K562 (cell line): ENCODE data around the gene PPFIA3. TPM values are rescaled to one million over a fixed set of nuclear protein-coding genes. Genes with fewer than 3 reads are reported as not detected.

ENCODE experiments used
- FOXJ3 ChIP-seq: sonication (generic); formaldehyde crosslinking; IDR thresholded peaks from 2 replicates; pipeline ENCODE4 v1.4.0; 2020; ENCODE audit warnings: mild to moderate bottlenecking, missing genetic modification reagents
- JUN ChIP-seq, 2 experiments: sonication (generic) in 1 of 2; formaldehyde crosslinking in 1 of 2; IDR thresholded peaks; 2 replicates each; pipeline versions ENCODE4 v1.6.1 to v1.8.0; 2012 to 2022; ENCODE audit warnings: borderline replicate concordance in 2 of 2, mild to moderate bottlenecking in 2 of 2, improper control_type of control experiment in 1 of 2, low read depth in 1 of 2, low read length in 1 of 2, missing genetic modification reagents in 1 of 2
- LCOR ChIP-seq: sonication (generic); formaldehyde crosslinking; IDR thresholded peaks from 2 replicates; pipeline ENCODE4 v1.8.0; 2022; ENCODE audit warnings: mild to moderate bottlenecking, missing genetic modification reagents
- NFE2 ChIP-seq: IDR thresholded peaks from 2 replicates; pipeline ENCODE4 v1.6.1; 2014; ENCODE audit warnings: antibody characterized with exemption, low read depth
- NUFIP1 ChIP-seq: fragments of 450-650 bp; IDR thresholded peaks from 2 replicates; pipeline ENCODE4 v1.6.1; 2018; ENCODE audit not compliant: partially characterized antibody
- PML ChIP-seq: IDR thresholded peaks from 2 replicates; pipeline ENCODE4 v1.6.1; 2012; ENCODE audit warnings: low read length, inconsistent platforms
- RFX7 ChIP-seq: fragments of 250-450 bp; sonication (Bioruptor Pico); IDR thresholded peaks from 2 replicates; pipeline ENCODE4 v1.5.1; 2021; ENCODE audit warnings: mild to moderate bottlenecking
- SIN3A ChIP-seq, 2 experiments: fragments of 150-350 bp in 1 of 2; IDR thresholded peaks; 2 replicates each; pipeline ENCODE4 v1.6.1; 2011 to 2016; ENCODE audit warnings: borderline replicate concordance in 2 of 2, low read depth in 2 of 2, low read length in 2 of 2, mild to moderate bottlenecking in 2 of 2, moderate library complexity in 2 of 2; ENCODE audit not compliant: control insufficient read depth in 1 of 2
- TEAD4 ChIP-seq, 2 experiments: sonication (generic) in 1 of 2; formaldehyde crosslinking in 1 of 2; IDR thresholded peaks; 2 replicates each; pipeline versions ENCODE4 v1.6.1 to v1.8.0; 2012 to 2022; ENCODE audit warnings: borderline replicate concordance in 1 of 2, inconsistent platforms in 1 of 2, low read length in 1 of 2, mild to moderate bottlenecking in 1 of 2, missing genetic modification reagents in 1 of 2
- UBTF ChIP-seq, 2 experiments: IDR thresholded peaks; 2 replicates each; pipeline ENCODE4 v1.6.1; 2012; ENCODE audit warnings: improper control_type of control experiment in 2 of 2, low read depth in 2 of 2, low read length in 2 of 2, borderline replicate concordance in 1 of 2
- ZBTB2 ChIP-seq: fragments of 450-650 bp; IDR thresholded peaks from 2 replicates; pipeline ENCODE4 v1.6.1; 2016; ENCODE audit warnings: antibody characterized with exemption
- ZBTB5 ChIP-seq: fragments of 450-650 bp; IDR thresholded peaks from 2 replicates; pipeline ENCODE4 v1.6.1; 2017; ENCODE audit warnings: antibody characterized with exemption
- ZKSCAN1 ChIP-seq: fragments of 150-350 bp; IDR thresholded peaks from 2 replicates; pipeline ENCODE4 v1.6.1; 2016; ENCODE audit warnings: low read depth, low read length
- ZNF274 ChIP-seq: IDR thresholded peaks from 2 replicates; pipeline ENCODE4 v1.6.1; 2011; ENCODE audit warnings: low read depth, mild to moderate bottlenecking, low read length, moderate library complexity, borderline replicate concordance
- ZNF408 ChIP-seq: fragments of 250-450 bp; sonication (Bioruptor Pico); IDR thresholded peaks from 2 replicates; pipeline ENCODE4 v1.4.0; 2020; ENCODE audit warnings: low read depth, mild to moderate bottlenecking, moderate library complexity
- ZNF764 ChIP-seq: fragments of 250-450 bp; sonication (Bioruptor Pico); IDR thresholded peaks from 2 replicates; pipeline ENCODE4 v1.4.0; 2020; ENCODE audit warnings: low read depth, mild to moderate bottlenecking, moderate library complexity
- polyA plus RNA-seq, 8 experiments: library from polyadenylated mRNA; depleted of rRNA in 4 of 8; stranded (reverse) in 5 of 8; unstranded in 3 of 8; fragments of >200 nt; fragmentation: Nextera tagmentation in 2 of 8; fragmentation: Illumina TruSeq in 1 of 8; extraction: Ambion mirVana in 2 of 8; extraction: Trizol in 1 of 8; gene quantifications; 2 replicates each; pipeline versions ENCODE4 v1.2.1 to v1.2.3, GENCODE V29; 2011 to 2014; ENCODE audit warnings: inconsistent platforms in 1 of 8, missing spikeins in 1 of 8
- total RNA-seq, 7 experiments: library from RNA; depleted of rRNA in 6 of 7; stranded (reverse); fragments of >200 nt in 6 of 7; fragmentation: Illumina TruSeq in 2 of 7; extraction: Trizol in 2 of 7; gene quantifications; 2 replicates each; pipeline versions ENCODE4 v1.2.1 to v1.2.3, GENCODE V29; 2011 to 2021; ENCODE audit warnings: low replicate concordance in 1 of 7
- TF ChIP-seq, protein P1 (sequence below), 3 experiments: IDR thresholded peaks in 2 of 3; conservative IDR thresholded peaks in 1 of 3; 2 replicates each; pipeline ENCODE4 v1.5.1; 2011 to 2012; ENCODE audit warnings: low read length in 3 of 3, mild to moderate bottlenecking in 3 of 3, control low read depth in 2 of 3, improper control_type of control experiment in 1 of 3, inconsistent platforms in 1 of 3, low read depth in 1 of 3, mixed read lengths in 1 of 3, moderate library complexity in 1 of 3; ENCODE audit not compliant: insufficient read depth in 2 of 3

PPFIA3 gene
- total and polyA plus RNA-seq, 9 of the 15 experiments (the other 6 are each of a cell fraction or from before 2014, with no cell fraction given) = 0.10 to 53.0 (median 17.6) TPM

GRCh38 chr19:49150106-49150943, 31.0 kb downstream of the PPFIA3 start (continued):
- no peak for TF ChIP-seq ZNF764
- TF ChIP-seq FOXJ3 = no peak
- TF ChIP-seq LCOR (CRISPR knock-in tag) = no peak; the same call in 1 of the 2 replicates
- no peak for TF ChIP-seq PML
- TF ChIP-seq ZBTB5 = no peak
- TF ChIP-seq RFX7 (CRISPR knock-in tag) = no peak
- TF ChIP-seq, protein P1, sequence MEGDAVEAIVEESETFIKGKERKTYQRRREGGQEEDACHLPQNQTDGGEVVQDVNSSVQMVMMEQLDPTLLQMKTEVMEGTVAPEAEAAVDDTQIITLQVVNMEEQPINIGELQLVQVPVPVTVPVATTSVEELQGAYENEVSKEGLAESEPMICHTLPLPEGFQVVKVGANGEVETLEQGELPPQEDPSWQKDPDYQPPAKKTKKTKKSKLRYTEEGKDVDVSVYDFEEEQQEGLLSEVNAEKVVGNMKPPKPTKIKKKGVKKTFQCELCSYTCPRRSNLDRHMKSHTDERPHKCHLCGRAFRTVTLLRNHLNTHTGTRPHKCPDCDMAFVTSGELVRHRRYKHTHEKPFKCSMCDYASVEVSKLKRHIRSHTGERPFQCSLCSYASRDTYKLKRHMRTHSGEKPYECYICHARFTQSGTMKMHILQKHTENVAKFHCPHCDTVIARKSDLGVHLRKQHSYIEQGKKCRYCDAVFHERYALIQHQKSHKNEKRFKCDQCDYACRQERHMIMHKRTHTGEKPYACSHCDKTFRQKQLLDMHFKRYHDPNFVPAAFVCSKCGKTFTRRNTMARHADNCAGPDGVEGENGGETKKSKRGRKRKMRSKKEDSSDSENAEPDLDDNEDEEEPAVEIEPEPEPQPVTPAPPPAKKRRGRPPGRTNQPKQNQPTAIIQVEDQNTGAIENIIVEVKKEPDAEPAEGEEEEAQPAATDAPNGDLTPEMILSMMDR (IDR thresholded peaks at IDR 0.05 in 2 of 3, conservative IDR thresholded peaks at IDR 0.05 in 1 of 3; ENCODE audit: insufficient read depth in 2 of 3, low read depth in 1 of 3, low read length in 3 of 3) = no peak; a peak in 1 of 6 replicates
- no peak for TF ChIP-seq ZNF408 (CRISPR knock-in tag)
- TF ChIP-seq ZBTB2 = peak; percentile 79
- 0 out of 2 replicates have a peak, but pooled peaks have one; percentile 5 for TF ChIP-seq TEAD4 (IDR thresholded peaks at IDR 0.05; ENCODE audit: low read length)
- no peak for TF ChIP-seq TEAD4 (CRISPR knock-in tag; IDR thresholded peaks at IDR 0.05; ENCODE audit: borderline replicate concordance)
- 0 out of 2 replicates have a peak, but pooled peaks have one; percentile 3 for TF ChIP-seq JUN (IDR thresholded peaks at IDR 0.05; ENCODE audit: borderline replicate concordance, low read depth, low read length)
- TF ChIP-seq JUN (CRISPR knock-in tag; IDR thresholded peaks at IDR 0.05; ENCODE audit: borderline replicate concordance) = no peak
- peak; percentile 77 for TF ChIP-seq NUFIP1
- TF ChIP-seq ZKSCAN1 = no peak
- TF ChIP-seq UBTF (IDR thresholded peaks at IDR 0.05; ENCODE audit: borderline replicate concordance in 1 of 2, low read depth in 2 of 2, low read length in 2 of 2) = no peak
- TF ChIP-seq SIN3A (IDR thresholded peaks at IDR 0.05; ENCODE audit: borderline replicate concordance in 2 of 2, control insufficient read depth in 1 of 2, low read depth in 2 of 2, low read length in 2 of 2) = peak in 1 of 2 experiments; percentile 5; a peak in 1 of 4 replicates
- TF ChIP-seq NFE2 = no peak
- TF ChIP-seq ZNF274 = no peak
